C4-2B (cell line): ENCODE data around the gene FOXJ1.

Experiments used
- CTCF ChIP-seq: fragments of 450-650 bp; conservative IDR thresholded peaks from 2 replicates; pipeline ENCODE4 v1.5.1; 2017; ENCODE audit warnings: mild to moderate bottlenecking
- ZFX ChIP-seq: fragments of 450-650 bp; IDR thresholded peaks from 2 replicates; pipeline ENCODE4 v1.6.1; 2017

GRCh38 chr17:76140661-76141211 is 309 bp downstream of the FOXJ1 start:
- TF ChIP-seq CTCF: no peak
- TF ChIP-seq ZFX: no peak
